Thyroid gland (tissue), 4 donors: ENCODE data around the gene LDB2.

Source experiments
- POLR2A ChIP-seq, 2 donors: fragments of 450-650 bp; IDR thresholded peaks; one replicate each; pipeline ENCODE4 v1.6.1; 2017; ENCODE audit warnings: antibody characterized with exemption in 2 of 2, mild to moderate bottlenecking in 2 of 2, moderate library complexity in 1 of 2
- TF ChIP-seq, protein P1 (sequence below), 6 experiments: fragments of 200-600 bp in 3 of 6; fragments of 450-650 bp in 3 of 6; sonication (generic) in 3 of 6; IDR thresholded peaks; one replicate each; pipeline ENCODE4 v1.5.1; 2016 to 2019; ENCODE audit warnings: antibody characterized with exemption in 6 of 6, mild to moderate bottlenecking in 2 of 6, inconsistent platforms in 1 of 6, moderate library complexity in 1 of 6

DNA sequence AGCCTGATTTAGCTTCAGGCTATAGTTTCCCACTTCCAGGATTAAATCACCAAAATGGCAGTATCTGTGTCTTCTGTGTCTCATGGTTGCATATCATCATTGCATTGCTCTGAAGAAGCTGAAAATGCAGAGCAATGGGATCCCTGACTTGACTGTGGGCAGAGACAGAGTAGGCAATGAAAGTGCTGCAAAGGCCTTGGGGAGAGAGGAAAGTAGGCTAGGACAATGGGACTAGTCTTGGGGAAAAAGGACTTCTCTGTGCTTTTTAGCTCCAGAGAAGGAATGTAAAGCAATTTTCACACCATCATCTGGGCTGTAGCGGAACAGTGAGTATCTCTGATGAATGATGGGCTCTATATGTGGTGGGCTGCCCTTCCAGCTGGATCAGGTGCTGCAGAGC, 202.5 kb downstream of the LDB2 start:
- TF ChIP-seq, protein P1, sequence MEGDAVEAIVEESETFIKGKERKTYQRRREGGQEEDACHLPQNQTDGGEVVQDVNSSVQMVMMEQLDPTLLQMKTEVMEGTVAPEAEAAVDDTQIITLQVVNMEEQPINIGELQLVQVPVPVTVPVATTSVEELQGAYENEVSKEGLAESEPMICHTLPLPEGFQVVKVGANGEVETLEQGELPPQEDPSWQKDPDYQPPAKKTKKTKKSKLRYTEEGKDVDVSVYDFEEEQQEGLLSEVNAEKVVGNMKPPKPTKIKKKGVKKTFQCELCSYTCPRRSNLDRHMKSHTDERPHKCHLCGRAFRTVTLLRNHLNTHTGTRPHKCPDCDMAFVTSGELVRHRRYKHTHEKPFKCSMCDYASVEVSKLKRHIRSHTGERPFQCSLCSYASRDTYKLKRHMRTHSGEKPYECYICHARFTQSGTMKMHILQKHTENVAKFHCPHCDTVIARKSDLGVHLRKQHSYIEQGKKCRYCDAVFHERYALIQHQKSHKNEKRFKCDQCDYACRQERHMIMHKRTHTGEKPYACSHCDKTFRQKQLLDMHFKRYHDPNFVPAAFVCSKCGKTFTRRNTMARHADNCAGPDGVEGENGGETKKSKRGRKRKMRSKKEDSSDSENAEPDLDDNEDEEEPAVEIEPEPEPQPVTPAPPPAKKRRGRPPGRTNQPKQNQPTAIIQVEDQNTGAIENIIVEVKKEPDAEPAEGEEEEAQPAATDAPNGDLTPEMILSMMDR (IDR thresholded peaks at IDR 0.05): no peak
- TF ChIP-seq POLR2A (IDR thresholded peaks at IDR 0.05): no peak
